Loucy (cell line): ENCODE measurements around the gene LAMA4.

Experiments
- H2AFZ ChIP-seq: fragments of 200-600 bp; sonication (generic); 2 replicates; pipeline ENCODE4 v1.6.0; 2016; ENCODE audit warnings: antibody characterized with exemption, mild to moderate bottlenecking, low read length, moderate library complexity
- H3F3A ChIP-seq: fragments of 200-600 bp; 2 replicates; pipeline ENCODE4 v1.6.0; 2016; ENCODE audit warnings: antibody characterized with exemption, low read depth, mild to moderate bottlenecking
- H3K27me3 ChIP-seq: fragments of 200-600 bp; sonication (generic); 2 replicates; pipeline ENCODE4 v1.6.1; 2014; ENCODE audit warnings: low read length, mild to moderate bottlenecking; ENCODE audit not compliant: insufficient read depth, poor library complexity, severe bottlenecking
- H3K36me3 ChIP-seq: fragments of 200-600 bp; sonication (generic); 2 replicates; pipeline ENCODE4 v1.6.1; 2016; ENCODE audit warnings: low read length; ENCODE audit not compliant: insufficient read depth
- H3K4me1 ChIP-seq: fragments of 200-600 bp; sonication (generic); 2 replicates; pipeline ENCODE4 v1.5.1; 2014; ENCODE audit warnings: low read length, mild to moderate bottlenecking; ENCODE audit not compliant: insufficient read depth, poor library complexity, severe bottlenecking
- H3K4me2 ChIP-seq: fragments of 200-600 bp; sonication (generic); 2 replicates; pipeline ENCODE4 v1.6.0; 2014; ENCODE audit warnings: antibody characterized with exemption, low read length, low read depth, mild to moderate bottlenecking; ENCODE audit not compliant: poor library complexity, severe bottlenecking
- H3K4me3 ChIP-seq: fragments of 200-600 bp; sonication (generic); 2 replicates; pipeline ENCODE4 v1.5.1; 2014; ENCODE audit warnings: low read length, mild to moderate bottlenecking, mixed read lengths; ENCODE audit not compliant: poor library complexity, severe bottlenecking
- H3K79me2 ChIP-seq: fragments of 200-600 bp; sonication (generic); 2 replicates; pipeline ENCODE4 v1.6.1; 2014; ENCODE audit warnings: low read length; ENCODE audit not compliant: insufficient read depth
- H3K9ac ChIP-seq: fragments of 200-600 bp; sonication (generic); 2 replicates; pipeline ENCODE4 v1.6.0; 2014; ENCODE audit warnings: mild to moderate bottlenecking, low read depth, low read length, moderate library complexity; ENCODE audit not compliant: poor library complexity, severe bottlenecking
- H3K9me2 ChIP-seq: fragments of 200-600 bp; sonication (generic); replicated peaks from 2 replicates; pipeline ENCODE4 v1.6.1; 2016; ENCODE audit warnings: low read depth, low read length, mixed read lengths
- H3K9me3 ChIP-seq: fragments of 200-600 bp; sonication (generic); 2 replicates; pipeline ENCODE4 v1.6.1; 2014; ENCODE audit warnings: mild to moderate bottlenecking, antibody characterized with exemption, low read length, low read depth; ENCODE audit not compliant: insufficient read depth
- H4K20me1 ChIP-seq: fragments of 200-600 bp; sonication (generic); 2 replicates; pipeline ENCODE4 v1.6.0; 2014; ENCODE audit warnings: antibody characterized with exemption, low read length, mild to moderate bottlenecking; ENCODE audit not compliant: insufficient read depth, poor library complexity, severe bottlenecking
- EZH2phosphoT487 ChIP-seq: fragments of 200-600 bp; IDR thresholded peaks from 2 replicates; pipeline ENCODE4 v1.6.1; 2018; ENCODE audit warnings: antibody characterized with exemption, mild to moderate bottlenecking, moderate library complexity, borderline replicate concordance
- TF ChIP-seq, protein P1 (sequence below): fragments of 200-600 bp; sonication (generic); conservative IDR thresholded peaks from 2 replicates; pipeline ENCODE4 v1.5.1; 2014; ENCODE audit warnings: mild to moderate bottlenecking, antibody characterized with exemption, low read length

The LAMA4 gene

DNA sequence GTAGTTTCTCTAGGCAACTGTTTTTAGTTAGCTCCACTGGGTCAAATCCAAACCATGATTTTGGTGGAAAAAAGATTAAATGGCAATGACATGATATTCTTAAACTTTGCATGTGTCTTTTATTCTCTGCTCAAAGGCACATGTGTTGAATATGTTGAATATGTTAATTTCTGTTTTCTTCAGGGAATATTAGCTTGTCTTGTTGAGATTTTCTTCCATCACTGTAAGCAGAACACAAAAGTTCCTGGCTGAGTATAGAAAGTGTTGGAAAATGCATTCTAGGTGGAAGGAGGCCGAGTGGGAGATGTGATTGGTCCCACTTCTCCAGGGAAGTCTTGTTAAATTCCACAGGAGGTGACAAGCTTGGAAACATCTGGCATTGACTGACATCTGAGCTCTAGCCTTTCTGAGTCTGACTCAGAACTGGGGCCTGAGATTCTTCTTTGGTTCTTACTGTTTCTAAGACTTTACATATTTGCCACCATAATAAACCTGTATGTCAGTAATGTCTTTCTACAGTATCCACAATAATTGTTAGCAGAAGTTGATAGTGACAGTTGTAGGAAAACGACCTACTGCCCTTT lies 81.1 kb downstream of the LAMA4 start:
- H4K20me1 ChIP-seq: no peaks in the 10 kb centered on the region
- no peaks in the 10 kb centered on the region for H3K9me3 ChIP-seq
- H2AFZ ChIP-seq: no peak overlapping the region
- H3K27me3 ChIP-seq: peaks cover 51% of the 10 kb centered on the region
- H3K4me3 ChIP-seq: no peak overlapping the region
- H3K36me3 ChIP-seq: no peaks in the 10 kb centered on the region
- no peak overlapping the region for H3K9ac ChIP-seq
- no peaks in the 10 kb centered on the region for H3K79me2 ChIP-seq
- H3K4me2 ChIP-seq: no peak overlapping the region
- H3K4me1 ChIP-seq: no peaks in the 10 kb centered on the region
- H3K9me2 ChIP-seq: no peaks in the 10 kb centered on the region
- TF ChIP-seq, protein P1, sequence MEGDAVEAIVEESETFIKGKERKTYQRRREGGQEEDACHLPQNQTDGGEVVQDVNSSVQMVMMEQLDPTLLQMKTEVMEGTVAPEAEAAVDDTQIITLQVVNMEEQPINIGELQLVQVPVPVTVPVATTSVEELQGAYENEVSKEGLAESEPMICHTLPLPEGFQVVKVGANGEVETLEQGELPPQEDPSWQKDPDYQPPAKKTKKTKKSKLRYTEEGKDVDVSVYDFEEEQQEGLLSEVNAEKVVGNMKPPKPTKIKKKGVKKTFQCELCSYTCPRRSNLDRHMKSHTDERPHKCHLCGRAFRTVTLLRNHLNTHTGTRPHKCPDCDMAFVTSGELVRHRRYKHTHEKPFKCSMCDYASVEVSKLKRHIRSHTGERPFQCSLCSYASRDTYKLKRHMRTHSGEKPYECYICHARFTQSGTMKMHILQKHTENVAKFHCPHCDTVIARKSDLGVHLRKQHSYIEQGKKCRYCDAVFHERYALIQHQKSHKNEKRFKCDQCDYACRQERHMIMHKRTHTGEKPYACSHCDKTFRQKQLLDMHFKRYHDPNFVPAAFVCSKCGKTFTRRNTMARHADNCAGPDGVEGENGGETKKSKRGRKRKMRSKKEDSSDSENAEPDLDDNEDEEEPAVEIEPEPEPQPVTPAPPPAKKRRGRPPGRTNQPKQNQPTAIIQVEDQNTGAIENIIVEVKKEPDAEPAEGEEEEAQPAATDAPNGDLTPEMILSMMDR: no peak
- TF ChIP-seq EZH2phosphoT487: no peak
- no peaks in the 10 kb centered on the region for H3F3A ChIP-seq

DNA sequence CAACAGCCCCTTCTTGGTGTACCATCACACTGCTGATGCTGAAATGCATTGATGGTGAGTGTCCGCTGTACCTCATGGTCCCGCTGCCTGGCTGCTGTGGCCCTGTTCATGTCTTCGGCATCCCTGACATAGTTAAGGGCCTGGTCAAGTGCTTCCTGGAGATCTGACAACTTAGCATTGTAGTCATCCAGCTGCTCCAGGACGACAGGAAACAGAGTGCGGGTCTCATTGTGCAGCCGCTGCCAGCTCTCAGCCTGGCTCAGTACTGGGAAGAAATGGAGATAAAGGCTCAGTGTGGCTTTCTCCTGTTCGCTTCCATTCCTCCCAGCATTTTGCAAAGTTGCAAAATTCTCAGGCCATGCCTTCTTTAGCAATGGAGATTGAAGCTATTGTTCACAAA lies 81.8 kb downstream of the LAMA4 start:
- Histone ChIP-seq H3K79me2 (no peaks in the 10 kb centered on the region), H3F3A (no peaks in the 10 kb centered on the region), H3K9ac (no peak overlapping the region), H3K4me2 (no peak overlapping the region), H2AFZ (no peak overlapping the region), H3K4me1 (no peaks in the 10 kb centered on the region), H3K9me3 (no peaks in the 10 kb centered on the region), H3K9me2 (no peaks in the 10 kb centered on the region), H3K4me3 (no peak overlapping the region), H3K27me3 (peaks cover 50% of the 10 kb centered on the region), H4K20me1 (no peaks in the 10 kb centered on the region), H3K36me3 (no peaks in the 10 kb centered on the region)
- TF ChIP-seq, protein P1: no peak
- no peak for TF ChIP-seq EZH2phosphoT487

DNA sequence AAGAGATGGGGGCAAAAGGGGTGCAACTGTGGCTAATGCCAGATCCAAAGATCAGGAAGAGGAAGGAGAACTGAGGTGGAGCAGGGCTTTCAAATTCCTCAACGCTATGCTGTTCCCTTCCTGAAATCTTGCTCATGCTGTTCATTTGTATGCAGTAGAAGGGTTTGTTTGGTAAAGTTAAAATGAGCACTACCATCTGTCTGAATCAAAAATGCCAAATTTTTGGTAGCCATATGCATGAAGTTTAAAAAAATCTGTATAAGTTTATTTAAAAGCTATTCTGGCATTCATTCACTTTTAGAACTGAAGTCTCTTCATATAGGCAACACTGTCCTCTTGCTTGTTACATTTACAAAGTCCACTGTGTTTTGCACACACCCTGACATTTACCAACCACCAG lies 84.8 kb downstream of the LAMA4 start:
- Histone ChIP-seq H3K27me3 (peaks cover 47% of the 10 kb centered on the region), H3K4me2 (no peak overlapping the region), H3K4me1 (no peaks in the 10 kb centered on the region), H3K79me2 (no peaks in the 10 kb centered on the region), H3K9me2 (no peaks in the 10 kb centered on the region), H3K36me3 (no peaks in the 10 kb centered on the region), H2AFZ (no peak overlapping the region), H3K4me3 (no peak overlapping the region), H3K9me3 (no peaks in the 10 kb centered on the region), H3K9ac (no peak overlapping the region), H3F3A (no peaks in the 10 kb centered on the region), H4K20me1 (no peaks in the 10 kb centered on the region)
- TF ChIP-seq EZH2phosphoT487: no peak
- TF ChIP-seq, protein P1: no peak
